ENCODE measurements around the gene SGMS1. TPM values are rescaled to one million over a fixed set of nuclear protein-coding genes. Genes with fewer than 3 reads are reported as not detected.
A peak's percentile ranks its signal among the peaks of the same experiment; 100 is the strongest.

Gene SGMS1
- total and polyA plus RNA-seq, 2 donors (not counting 1 experiment from before 2014, with no cell fraction given): 10.0 to 43.5 TPM

- intact Hi-C loops (cut with micrococcal nuclease): loop anchor here (5.0 kb wide), 1 partner anchor 38 kb away; no protein-coding TSS in a partner anchor
These were observed 244.1 kb downstream of the SGMS1 start for GRCh38 chr10:50379616-50380015.

GRCh38 chr10:50375745-50376144, 248.0 kb downstream of the SGMS1 start:
- WGBS (ENCODE audit: insufficient coverage): no CpG with 5 or more reads among the region's 2 CpGs
- Mint-ChIP-seq H3K27me3 (no peaks in the 10 kb centered on the region), H3K4me1 (peaks cover 20% of the 10 kb centered on the region), H3K27ac (no peak overlapping the region), H3K9me3 (ENCODE audit: insufficient read depth) (no peaks in the 10 kb centered on the region), H3K4me3 (no peak overlapping the region)
- Histone ChIP-seq H3K27ac (ENCODE audit: low read length in 2 of 2) (no peak overlapping the region), H3K36me3 (replicated peaks in 1 of 2; ENCODE audit: control extremely low read depth in 1 of 2, control insufficient read depth in 1 of 2, extremely low read depth in 1 of 2, insufficient read depth in 2 of 2, low read length in 1 of 2) (peaks cover 0 to 3% of the 10 kb centered on the region in 2 experiments), H3K79me2 (ENCODE audit: control insufficient read depth, insufficient read depth, low read length) (peaks cover 42% of the 10 kb centered on the region), H4K20me1 (ENCODE audit: control insufficient read depth, insufficient read depth, low read length, poor library complexity, severe bottlenecking) (no peaks in the 10 kb centered on the region), H3K4me3 (ENCODE audit: control extremely low read depth in 1 of 5, extremely low read depth in 1 of 5, insufficient read depth in 1 of 5, low read depth in 2 of 5, low read length in 4 of 5) (no peak overlapping the region), H3K9ac (ENCODE audit: low read length) (no peak overlapping the region), H3K9me3 (ENCODE audit: control extremely low read depth in 1 of 3, control insufficient read depth in 2 of 3, insufficient read depth in 1 of 3, low read length in 2 of 3) (peaks cover 0 to 2% (median 0%) of the 10 kb centered on the region in 3 donors), H3K4me1 (ENCODE audit: control insufficient read depth in 2 of 2, insufficient read depth in 2 of 2, low read length in 2 of 2) (peaks cover 20 to 22% of the 10 kb centered on the region in 2 donors), H3K4me2 (replicated peaks; ENCODE audit: low read depth, low read length, poor library complexity, severe bottlenecking) (no peak overlapping the region), H2AFZ (ENCODE audit: insufficient read depth, low read depth, low read length, poor library complexity, severe bottlenecking) (no peak overlapping the region), H3K27me3 (replicated peaks in 1 of 4; ENCODE audit: control extremely low read depth in 1 of 4, control insufficient read depth in 3 of 4, insufficient read depth in 4 of 4, low read length in 3 of 4) (no peaks in the 10 kb centered on the region)
- TF ChIP-seq CTCF (IDR thresholded peaks at IDR 0.05): no peak
- TF ChIP-seq EZH2 (IDR thresholded peaks at IDR 0.05; ENCODE audit: borderline replicate concordance, insufficient read depth, low read depth, low read length, poor library complexity, severe bottlenecking): no peak
- intact Hi-C loops (cut with micrococcal nuclease): no loop called here
- POLR2A ChIA-PET: no interaction called here
- CTCF ChIA-PET: no interaction called here
- ATAC-seq (ENCODE audit: low read depth) (no peak), DNase-seq (no peak)

More at GRCh38 chr10:50379616-50380015, 244.1 kb downstream of the SGMS1 start:
- no peak overlapping the region for H3K4me3 ChIP-seq (ENCODE audit: control extremely low read depth in 1 of 5, extremely low read depth in 1 of 5, insufficient read depth in 1 of 5, low read depth in 2 of 5, low read length in 4 of 5)
- no peaks in the 10 kb centered on the region for H4K20me1 ChIP-seq (ENCODE audit: control insufficient read depth, insufficient read depth, low read length, poor library complexity, severe bottlenecking)
- peaks cover 0 to 2% (median 0%) of the 10 kb centered on the region in 3 donors for H3K9me3 ChIP-seq (ENCODE audit: control extremely low read depth in 1 of 3, control insufficient read depth in 2 of 3, insufficient read depth in 1 of 3, low read length in 2 of 3)
- Mint-ChIP-seq H3K9me3 (ENCODE audit: insufficient read depth) (no peaks in the 10 kb centered on the region), H3K27me3 (no peaks in the 10 kb centered on the region), H3K4me3 (peak overlapping the region; percentile 40), H3K27ac (peak overlapping the region; percentile 76), H3K4me1 (peaks cover 36% of the 10 kb centered on the region)
- WGBS (ENCODE audit: insufficient coverage): 8% methylated on average over 2 of the region's 2 CpGs
- CTCF ChIA-PET: no interaction called here
- DNase-seq (no peak), ATAC-seq (ENCODE audit: low read depth) (no peak)
- H3K27ac ChIP-seq (ENCODE audit: low read length in 2 of 2): peak overlapping the region in 1 of 2 donors; percentile 50
- no peaks in the 10 kb centered on the region for H3K27me3 ChIP-seq (replicated peaks in 1 of 4; ENCODE audit: control extremely low read depth in 1 of 4, control insufficient read depth in 3 of 4, insufficient read depth in 4 of 4, low read length in 3 of 4)
- no peak overlapping the region for H2AFZ ChIP-seq (ENCODE audit: insufficient read depth, low read depth, low read length, poor library complexity, severe bottlenecking)
- POLR2A ChIA-PET: no interaction called here
- H3K4me2 ChIP-seq (replicated peaks; ENCODE audit: low read depth, low read length, poor library complexity, severe bottlenecking): peak overlapping the region; percentile 9
- H3K9ac ChIP-seq (ENCODE audit: low read length): no peak overlapping the region
- peaks cover 25% of the 10 kb centered on the region for H3K79me2 ChIP-seq (ENCODE audit: control insufficient read depth, insufficient read depth, low read length)
- no peak for TF ChIP-seq EZH2 (IDR thresholded peaks at IDR 0.05; ENCODE audit: borderline replicate concordance, insufficient read depth, low read depth, low read length, poor library complexity, severe bottlenecking)
- TF ChIP-seq CTCF (IDR thresholded peaks at IDR 0.05): no peak
- peaks cover 19 to 21% of the 10 kb centered on the region in 2 donors for H3K4me1 ChIP-seq (ENCODE audit: control insufficient read depth in 2 of 2, insufficient read depth in 2 of 2, low read length in 2 of 2)
- no peaks in the 10 kb centered on the region for H3K36me3 ChIP-seq (replicated peaks in 1 of 2; ENCODE audit: control extremely low read depth in 1 of 2, control insufficient read depth in 1 of 2, extremely low read depth in 1 of 2, insufficient read depth in 2 of 2, low read length in 1 of 2)
